Measurements from ENCODE around the gene EIPR1.
"Not testable (repeated sequence)": the region's sequence is repeated elsewhere in the genome, so short reads cannot be mapped to it uniquely, and the experiment has no call there.

The EIPR1 gene

DNA sequence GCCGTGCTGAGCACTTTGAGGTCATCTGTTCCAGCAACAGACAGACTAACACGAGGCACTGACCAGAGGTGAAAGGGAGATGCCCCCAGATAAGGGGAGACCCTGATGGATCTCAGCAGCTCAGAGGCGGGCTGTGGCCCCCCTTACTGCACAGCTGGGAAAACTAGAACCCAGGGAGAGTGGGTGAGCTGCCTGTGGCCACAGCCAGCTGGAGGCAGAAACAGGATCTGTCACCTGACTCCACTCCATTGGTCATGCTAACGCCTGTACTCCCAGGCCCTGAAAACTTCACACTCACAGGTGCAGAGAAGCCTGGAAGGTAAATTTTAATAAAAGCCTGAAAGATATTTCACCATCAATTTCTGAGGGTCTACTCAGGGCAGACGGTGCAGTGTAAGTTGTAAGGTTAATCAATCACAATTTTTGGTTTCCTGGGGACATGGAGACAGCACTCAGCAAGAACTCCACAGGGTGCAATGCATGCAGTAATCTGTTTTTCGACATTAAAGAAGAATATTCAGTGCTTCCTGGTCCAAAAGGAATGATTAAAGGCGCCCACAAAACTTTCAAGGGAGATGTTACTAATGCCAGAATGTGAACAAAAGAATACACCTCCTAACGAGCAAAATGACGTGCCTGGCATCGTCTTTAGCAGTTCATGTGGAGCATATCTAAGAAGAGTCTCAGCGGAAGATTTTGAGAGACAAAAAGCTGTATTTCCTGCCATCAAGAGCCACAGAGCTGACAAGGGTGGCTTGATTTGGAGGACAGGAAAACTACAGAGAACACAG is 173.4 kb downstream of the EIPR1 start:
- DNase-seq, result no peak

- DNase-seq, result no peak
These were observed 174.1 kb downstream of the EIPR1 start for GRCh38 chr2:3203497-3204019.

DNA sequence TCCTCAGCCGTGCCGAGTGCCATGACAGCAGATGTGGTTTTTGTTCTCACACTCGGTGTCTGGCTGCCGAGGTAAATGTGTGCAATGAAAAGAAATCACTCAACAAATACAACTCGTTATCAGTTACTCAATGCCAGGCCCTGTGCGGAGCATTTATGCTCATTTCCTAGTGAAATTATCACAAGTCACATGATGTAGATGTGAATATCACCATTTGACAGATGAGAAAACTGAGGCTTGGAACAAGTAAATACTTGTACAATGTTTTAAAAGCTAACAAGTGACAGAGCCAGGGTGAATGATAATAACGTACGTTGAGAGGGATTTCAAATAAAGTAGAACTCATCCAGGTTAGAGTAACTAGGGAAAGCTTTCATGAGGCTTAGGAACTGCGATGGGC is 174.7 kb downstream of the EIPR1 start:
- no peak for DNase-seq

- DNase-seq, result no peak
These were observed 176.3 kb downstream of the EIPR1 start for GRCh38 chr2:3201281-3201680.

DNA sequence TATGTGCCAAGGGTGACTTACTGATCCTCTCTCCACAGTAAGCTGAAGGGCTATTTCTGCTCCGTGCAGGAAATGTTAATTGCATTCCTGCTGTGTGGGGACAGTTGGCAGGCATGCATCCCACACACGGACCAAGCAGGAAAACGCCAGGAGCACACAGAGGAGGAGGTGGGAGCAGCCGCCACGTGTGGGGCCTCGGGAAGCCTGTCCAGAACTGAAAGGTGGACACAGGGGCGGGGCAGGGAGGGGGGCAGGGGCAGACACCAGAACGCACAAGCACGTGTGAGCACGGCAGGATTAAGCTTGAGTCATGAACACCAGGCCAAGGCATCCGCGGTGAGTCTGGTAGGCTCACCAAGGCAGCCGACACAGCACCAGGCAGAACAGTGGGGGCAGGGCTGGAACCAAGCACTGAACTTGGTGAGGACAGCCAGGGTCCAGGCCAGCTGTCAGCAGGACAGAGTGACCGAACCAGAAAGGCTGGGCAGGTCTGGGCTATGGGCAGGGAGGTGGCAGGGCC is 177.1 kb downstream of the EIPR1 start:
- no peak for DNase-seq

GRCh38 chr2:3199627-3200345 is 177.8 kb downstream of the EIPR1 start:
- DNase-seq, result no peak

DNA sequence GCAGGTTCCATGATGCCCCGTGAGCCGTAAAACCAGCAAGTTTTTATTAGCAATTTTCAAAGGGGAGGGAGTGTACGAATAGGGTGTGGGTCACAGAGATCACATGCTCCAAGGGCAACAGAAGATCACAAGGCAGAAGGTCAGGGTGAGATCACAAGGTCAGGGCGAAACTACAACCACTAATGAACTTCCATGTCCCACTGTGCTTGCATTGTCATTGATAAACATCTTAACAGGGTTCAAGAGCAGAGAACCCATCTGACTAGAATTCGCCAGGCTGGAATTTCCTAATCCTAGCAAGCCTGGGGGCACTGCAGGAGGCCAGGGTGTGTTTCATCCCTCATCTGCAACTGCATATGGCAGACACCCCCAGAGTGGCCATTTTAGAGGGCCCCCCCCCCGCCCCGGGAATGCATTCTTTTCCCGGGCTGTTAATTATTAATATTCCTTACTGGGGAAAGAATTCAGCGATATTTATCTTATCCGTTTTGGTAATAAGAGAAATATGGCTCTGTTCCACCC is 178.9 kb downstream of the EIPR1 start:
- not testable (repeated sequence) for DNase-seq

- DNase-seq, result no peak
These were observed 179.5 kb downstream of the EIPR1 start for GRCh38 chr2:3198119-3198518.

DNA sequence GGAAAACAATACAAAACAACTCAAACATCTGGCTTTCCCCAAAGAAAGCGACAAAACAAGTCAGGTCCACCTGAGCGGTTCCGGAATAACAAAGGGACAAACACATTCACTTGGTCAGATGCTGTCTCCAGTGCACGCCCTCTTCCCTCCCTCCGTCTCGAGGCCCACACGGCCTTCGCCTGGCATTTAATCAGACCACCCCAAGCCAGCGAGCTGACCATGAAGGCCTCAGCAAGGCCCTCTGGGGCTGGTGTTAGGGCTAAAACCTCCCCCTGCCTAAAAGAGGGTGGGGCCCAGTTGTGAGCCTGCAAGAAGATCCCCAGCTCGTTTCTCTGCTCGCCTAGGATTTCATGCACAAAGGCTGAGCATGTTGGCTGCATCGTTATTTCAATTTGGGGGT is 180.3 kb downstream of the EIPR1 start:
- DNase-seq, result no peak

DNA sequence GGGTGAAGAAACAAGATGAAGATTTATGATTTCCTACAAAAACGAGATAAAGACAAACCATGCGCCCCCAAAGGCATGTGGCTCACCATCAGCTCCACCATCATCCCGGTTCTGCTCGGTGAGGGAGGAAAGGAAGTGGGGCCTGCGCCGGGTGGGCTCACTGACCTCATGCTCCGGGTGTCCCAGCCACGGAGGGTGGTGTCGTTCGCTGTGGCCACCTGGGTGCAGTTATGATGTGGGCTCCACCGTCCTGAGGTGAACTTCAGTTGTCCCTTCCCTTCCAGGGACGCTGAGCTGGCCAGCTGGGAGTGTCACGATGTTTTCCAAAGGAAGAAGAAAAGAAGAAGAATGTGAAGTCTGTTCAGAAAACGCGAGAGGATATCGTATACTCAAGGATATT is 180.9 kb downstream of the EIPR1 start:
- no peak for DNase-seq

DNA sequence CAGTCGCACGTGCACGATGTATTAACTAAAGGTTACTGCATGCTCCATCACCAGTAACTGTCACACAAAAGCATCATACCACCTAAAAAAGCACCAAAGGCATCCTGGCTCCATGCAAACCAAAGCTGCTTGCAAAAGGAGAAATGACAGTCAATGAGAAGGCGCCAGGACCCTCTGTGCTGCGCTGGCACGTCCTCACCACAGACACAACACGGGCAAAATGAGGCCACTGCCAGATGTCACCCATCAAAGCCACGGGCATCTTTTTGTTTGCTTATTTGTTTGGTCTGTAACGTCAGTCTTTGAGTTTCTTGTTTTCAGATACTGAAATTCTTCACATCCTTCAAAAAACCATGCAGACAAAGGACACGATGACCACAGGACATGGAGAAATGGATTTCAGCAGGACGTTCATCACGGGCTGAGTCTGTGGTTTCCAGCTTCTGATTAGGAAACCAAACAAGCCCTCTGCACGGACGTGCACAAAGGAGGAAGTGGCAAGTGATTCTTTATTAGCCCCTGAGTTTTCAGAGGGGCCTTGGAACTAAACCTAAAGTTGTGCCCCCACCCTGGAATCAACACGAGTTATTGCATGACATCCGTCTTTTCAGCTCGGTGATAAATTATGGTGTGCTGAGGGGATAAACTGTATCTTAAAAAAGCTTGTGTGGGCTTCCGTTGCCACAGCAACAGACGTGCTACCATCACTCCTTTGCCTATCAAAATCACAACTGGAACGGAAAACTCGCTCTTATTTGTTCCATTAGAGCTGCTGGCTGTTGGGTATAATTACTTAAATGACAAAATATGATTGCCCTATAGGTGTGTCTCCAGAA is 181.8 kb downstream of the EIPR1 start:
- DNase-seq, result no peak

DNA sequence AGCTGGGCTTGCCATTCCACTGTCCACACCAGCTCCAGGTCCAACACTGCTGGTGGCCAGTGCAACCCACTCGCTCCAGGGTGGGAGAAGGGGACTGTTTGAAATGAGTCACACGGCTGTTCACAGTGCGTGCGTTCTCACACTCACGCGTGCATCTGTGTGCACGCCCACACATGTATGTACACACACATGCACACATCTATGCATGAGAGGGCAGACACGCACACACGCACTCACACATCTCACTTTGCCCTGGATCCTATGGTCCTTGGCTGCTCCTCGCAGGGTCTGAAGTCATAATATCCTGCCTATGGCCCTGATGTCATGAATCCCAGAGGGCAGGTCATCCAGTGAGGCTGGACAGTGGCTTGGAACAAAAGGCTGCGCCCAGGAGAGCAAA is 182.8 kb downstream of the EIPR1 start:
- no peak for DNase-seq

GRCh38 chr2:3193443-3194330 is 183.9 kb downstream of the EIPR1 start:
- DNase-seq, result no peak

DNA sequence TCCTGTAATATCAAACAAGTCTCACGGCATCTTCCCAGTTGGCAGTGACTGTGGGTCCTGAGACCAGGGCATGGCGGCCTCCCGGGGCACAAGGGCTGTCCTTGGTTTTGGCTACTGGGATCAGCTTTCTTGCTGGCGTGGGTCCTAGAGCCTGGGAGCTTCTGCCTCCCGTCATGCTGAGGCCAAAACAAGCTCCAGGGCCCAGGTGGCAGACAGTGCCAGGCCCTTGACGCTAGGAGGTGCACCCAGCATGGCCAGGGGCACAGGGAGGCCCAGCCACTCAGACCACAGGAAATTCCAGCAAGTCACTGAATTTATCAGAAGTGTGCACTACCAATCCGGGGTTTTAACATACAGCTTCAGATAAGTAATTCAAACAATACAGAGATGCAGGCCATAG is 184.7 kb downstream of the EIPR1 start:
- DNase-seq, result no peak

- DNase-seq, result no peak
These were observed 185.3 kb downstream of the EIPR1 start for GRCh38 chr2:3192281-3192818.

DNA sequence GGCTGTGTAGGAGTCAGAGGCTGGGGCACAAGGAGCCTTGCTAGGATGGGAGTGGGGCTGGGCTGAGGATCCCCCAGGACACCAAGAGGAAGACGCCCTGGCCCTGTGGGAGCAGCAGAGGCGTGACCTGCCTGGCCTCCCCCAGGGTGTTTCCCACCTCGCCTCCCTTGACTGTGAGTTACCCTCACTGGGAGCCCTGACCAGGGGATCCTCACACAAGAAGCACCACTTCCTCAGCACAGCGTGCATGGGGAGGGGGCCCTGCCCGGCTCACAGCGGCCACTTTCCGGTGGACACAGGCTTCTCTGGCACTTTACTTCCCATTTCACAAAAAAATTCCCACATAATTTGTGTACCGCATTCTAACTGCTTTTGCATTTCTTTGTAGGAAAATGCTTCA is 187.7 kb downstream of the EIPR1 start:
- DNase-seq, result no peak

GRCh38 chr2:3189076-3189591 is 188.5 kb downstream of the EIPR1 start:
- no peak for DNase-seq

GRCh38 chr2:3188405-3188946 is 189.1 kb downstream of the EIPR1 start:
- no peak for DNase-seq

DNA sequence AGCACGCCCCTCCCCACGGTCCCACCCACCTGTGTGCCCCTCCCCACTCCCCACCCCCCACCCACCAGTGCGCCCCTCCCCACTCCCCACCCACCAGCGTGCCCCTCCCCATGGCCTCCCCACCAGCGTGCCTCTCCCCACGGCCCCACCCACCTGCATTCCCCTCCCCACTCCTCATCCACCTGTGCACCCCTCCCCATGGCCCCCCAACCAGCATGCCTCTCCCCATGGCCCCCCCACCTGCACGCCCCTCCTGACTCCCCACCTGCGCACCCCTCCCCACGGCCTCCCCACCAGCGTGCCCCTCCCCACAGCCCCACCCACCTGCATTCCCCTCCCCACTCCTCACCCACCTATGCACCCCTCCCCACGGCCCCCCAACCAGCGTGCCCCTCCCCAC is 190.2 kb downstream of the EIPR1 start:
- DNase-seq, result no peak

DNA sequence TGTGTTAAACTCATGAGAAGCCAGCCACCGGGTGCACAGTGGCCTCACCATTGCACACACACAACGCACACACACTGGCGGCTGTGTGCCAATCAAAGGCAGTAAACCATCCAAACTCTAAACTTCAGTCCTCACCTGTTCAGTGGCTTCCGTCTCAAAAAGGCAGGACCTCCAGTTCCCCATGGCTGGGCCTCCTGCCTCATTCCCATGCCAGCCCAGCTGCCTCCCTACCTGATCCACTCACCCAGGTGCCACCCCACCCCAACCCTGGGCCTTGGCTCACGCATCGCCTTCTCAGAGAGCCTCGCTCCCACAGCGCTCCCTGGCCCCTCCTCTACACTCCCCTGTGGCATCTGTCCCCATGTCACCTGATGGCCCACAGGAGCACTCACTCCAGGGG is 190.9 kb downstream of the EIPR1 start:
- DNase-seq, result no peak

DNA sequence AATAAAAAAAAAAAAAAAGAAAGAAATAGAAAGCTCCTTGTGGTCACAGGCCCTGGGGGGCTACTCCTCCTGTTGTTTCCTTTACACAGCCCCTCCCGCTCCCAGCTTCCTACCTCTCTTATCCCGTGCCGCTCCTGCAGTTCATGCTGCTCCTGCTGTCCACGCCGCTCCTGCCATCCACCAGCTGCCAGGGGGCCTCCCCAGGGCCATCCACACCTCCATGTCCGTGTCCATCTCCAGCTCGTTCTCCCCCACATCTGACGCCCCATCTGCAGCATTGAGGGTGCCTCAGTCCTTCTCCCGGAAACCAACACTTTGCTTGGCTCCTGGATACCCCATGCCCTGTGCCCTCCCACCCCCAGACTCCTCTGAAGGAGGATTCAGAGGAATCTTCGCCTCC is 191.7 kb downstream of the EIPR1 start:
- DNase-seq, result no peak

Data from COR-L47 (cell line).